Measurements from ENCODE around the gene ZNF530.

The ZNF530 gene

DNA sequence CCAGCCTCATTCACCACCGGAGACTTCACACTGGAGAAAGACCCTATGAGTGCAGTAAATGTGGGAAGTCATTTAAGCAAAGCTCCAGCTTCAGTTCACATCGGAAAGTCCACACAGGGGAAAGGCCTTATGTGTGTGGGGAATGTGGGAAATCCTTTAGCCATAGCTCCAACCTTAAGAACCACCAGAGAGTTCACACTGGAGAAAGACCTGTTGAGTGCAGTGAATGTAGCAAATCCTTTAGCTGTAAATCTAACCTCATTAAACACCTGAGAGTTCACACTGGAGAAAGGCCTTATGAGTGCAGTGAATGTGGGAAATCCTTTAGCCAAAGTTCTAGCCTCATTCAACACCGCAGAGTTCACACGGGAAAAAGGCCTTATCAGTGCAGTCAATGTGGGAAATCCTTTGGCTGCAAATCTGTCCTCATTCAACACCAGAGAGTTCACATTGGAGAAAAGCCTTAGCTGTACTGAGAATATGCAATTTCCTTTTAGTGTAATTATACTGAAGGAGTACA lies 42.1 kb downstream of the ZNF530 start:
- TF ChIP-seq ZNF274 (IDR thresholded peaks at IDR 0.05; ENCODE audit: low read depth, low read length) = no peak
- H3K4me3 ChIP-seq (ENCODE audit: low read length) = no peak overlapping the region

DNA sequence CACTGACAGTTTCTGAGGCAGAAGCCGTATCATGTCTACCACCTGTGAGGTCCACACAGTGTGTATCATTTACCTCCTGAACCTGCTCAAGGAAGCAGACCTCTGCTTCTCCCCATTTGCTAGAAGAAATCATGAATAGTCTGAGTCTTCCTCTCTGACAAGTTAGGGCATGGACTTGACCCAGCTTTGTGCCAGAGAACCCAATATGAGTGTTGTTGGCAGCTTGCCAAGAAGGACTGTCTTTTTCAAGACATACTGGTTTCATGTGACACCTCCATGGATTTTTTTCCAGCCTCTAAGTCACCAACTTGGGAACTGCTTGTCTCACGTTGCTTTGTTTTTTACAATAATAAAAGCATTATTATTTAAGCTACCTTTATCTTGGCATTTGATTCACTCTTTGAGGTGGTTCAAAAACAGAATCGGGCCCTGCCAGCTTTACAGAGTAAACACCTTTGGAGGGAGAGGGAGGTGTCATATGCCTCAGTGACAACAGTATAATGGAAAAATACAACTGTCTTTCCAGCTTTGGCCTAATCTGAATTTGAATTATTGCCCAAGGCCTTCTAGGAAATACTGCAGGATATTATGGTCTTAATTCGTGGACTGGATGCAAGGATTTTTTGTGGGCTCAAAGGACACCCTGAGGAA lies 42.8 kb downstream of the ZNF530 start:
- H3K4me3 ChIP-seq (ENCODE audit: low read length) = no peak overlapping the region
- TF ChIP-seq ZNF274 (IDR thresholded peaks at IDR 0.05; ENCODE audit: low read depth, low read length) = no peak

GRCh38 chr19:57643734-57644133 lies 44.0 kb downstream of the ZNF530 start:
- TF ChIP-seq ZNF274 (IDR thresholded peaks at IDR 0.05; ENCODE audit: low read depth, low read length) = no peak
- no peak overlapping the region for H3K4me3 ChIP-seq (ENCODE audit: low read length)

- TF ChIP-seq ZNF274 (IDR thresholded peaks at IDR 0.05; ENCODE audit: low read depth, low read length) = no peak
- H3K4me3 ChIP-seq (ENCODE audit: low read length) = no peak overlapping the region
Observed at GRCh38 chr19:57648331-57649003, 48.8 kb downstream of the ZNF530 start.

GRCh38 chr19:57651654-57651996 lies 51.9 kb downstream of the ZNF530 start:
- no peak overlapping the region for H3K4me3 ChIP-seq (ENCODE audit: low read length)
- TF ChIP-seq ZNF274 (IDR thresholded peaks at IDR 0.05; ENCODE audit: low read depth, low read length) = no peak

DNA sequence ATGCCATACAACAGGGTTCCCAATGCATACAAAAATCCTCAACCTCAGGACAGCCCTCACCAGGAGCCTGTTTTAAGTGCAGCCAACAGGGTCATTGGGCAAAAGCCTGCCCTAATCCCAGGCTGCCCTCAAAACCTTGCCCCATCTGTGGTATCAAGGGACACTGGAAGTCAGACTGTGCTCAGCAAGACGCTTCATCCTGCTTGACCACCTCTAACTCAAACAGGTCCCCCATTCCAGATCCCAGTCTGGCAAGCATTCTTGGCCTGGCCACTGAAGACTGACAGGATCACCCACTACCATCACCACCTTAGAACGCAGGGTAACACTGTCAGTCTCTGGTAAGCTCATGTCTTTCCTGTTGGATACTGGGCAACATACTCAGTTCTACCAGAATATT lies 54.0 kb downstream of the ZNF530 start:
- TF ChIP-seq ZNF274 (IDR thresholded peaks at IDR 0.05; ENCODE audit: low read depth, low read length) = no peak
- no peak overlapping the region for H3K4me3 ChIP-seq (ENCODE audit: low read length)

GRCh38 chr19:57655443-57655842 lies 55.8 kb downstream of the ZNF530 start:
- no peak overlapping the region for H3K4me3 ChIP-seq (ENCODE audit: low read length)

DNA sequence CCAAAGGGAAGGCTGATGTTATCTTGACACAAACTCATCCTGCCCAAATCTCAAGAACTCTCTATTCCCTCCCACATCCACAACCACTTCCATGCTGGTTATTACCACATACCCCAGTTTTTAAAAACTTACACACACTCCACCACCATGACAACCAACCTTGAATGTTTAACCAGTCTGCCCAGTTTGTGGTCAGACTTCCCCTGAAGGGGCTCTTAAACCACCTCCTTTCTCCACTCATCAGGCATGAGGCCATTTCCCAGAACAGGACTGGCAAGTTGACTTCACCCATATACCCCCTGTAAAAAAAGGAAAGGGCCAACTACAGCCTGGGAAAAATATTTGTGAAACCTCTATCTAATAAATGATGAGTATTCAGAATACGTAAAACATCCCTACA lies 56.7 kb downstream of the ZNF530 start:
- no peak overlapping the region for H3K4me3 ChIP-seq (ENCODE audit: low read length)
- no peak for TF ChIP-seq ZNF274 (IDR thresholded peaks at IDR 0.05; ENCODE audit: low read depth, low read length)

More at GRCh38 chr19:57655443-57655842, 55.8 kb downstream of the ZNF530 start:
- no peak for TF ChIP-seq ZNF274 (IDR thresholded peaks at IDR 0.05; ENCODE audit: low read depth, low read length)
